ENCODE data around the gene OR6N1. TPM values are rescaled to one million over a fixed set of nuclear protein-coding genes. Genes with fewer than 3 reads are reported as not detected.

OR6N1 gene
- total RNA-seq, 4 donors from 2014 or later, result not detected

DNA sequence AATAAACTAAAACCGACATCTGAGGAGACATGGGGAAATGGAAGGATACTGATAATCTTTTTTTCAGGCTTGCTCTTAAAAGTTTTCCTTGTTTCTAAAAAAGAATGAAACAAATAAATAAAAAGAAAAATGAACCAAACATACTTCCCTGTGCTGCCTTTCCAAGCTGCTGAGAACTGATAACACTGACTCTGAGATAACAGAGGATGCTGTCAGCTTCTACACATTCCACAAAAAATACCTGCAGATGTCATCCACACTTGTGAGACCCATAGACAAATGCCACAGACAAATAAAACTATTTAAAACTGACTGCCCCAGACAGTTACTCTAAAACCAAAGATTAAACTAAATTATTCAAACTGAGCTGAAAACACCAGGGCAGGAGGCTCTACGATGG lies 39.5 kb downstream of the OR6N1 start:
- H3K4me3 ChIP-seq, result no peak overlapping the region
- intact Hi-C loops (cut with DNase I; ENCODE audit: low total_unique reads), result no loop called here
- ATAC-seq, result no peak
- TF ChIP-seq, protein P1, sequence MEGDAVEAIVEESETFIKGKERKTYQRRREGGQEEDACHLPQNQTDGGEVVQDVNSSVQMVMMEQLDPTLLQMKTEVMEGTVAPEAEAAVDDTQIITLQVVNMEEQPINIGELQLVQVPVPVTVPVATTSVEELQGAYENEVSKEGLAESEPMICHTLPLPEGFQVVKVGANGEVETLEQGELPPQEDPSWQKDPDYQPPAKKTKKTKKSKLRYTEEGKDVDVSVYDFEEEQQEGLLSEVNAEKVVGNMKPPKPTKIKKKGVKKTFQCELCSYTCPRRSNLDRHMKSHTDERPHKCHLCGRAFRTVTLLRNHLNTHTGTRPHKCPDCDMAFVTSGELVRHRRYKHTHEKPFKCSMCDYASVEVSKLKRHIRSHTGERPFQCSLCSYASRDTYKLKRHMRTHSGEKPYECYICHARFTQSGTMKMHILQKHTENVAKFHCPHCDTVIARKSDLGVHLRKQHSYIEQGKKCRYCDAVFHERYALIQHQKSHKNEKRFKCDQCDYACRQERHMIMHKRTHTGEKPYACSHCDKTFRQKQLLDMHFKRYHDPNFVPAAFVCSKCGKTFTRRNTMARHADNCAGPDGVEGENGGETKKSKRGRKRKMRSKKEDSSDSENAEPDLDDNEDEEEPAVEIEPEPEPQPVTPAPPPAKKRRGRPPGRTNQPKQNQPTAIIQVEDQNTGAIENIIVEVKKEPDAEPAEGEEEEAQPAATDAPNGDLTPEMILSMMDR (IDR thresholded peaks at IDR 0.05 in 4 of 5, conservative IDR thresholded peaks at IDR 0.05 in 1 of 5), result no peak
- TF ChIP-seq POLR2A (IDR thresholded peaks at IDR 0.05), result no peak
- in situ Hi-C loops (cut with MboI; ENCODE audit: low sequenced_read_pairs in 4 of 4), result no loop called here
- no peaks in the 10 kb centered on the region for H3K4me1 ChIP-seq
- no peaks in the 10 kb centered on the region for H3K9me3 ChIP-seq
- H3K27me3 ChIP-seq, result no peaks in the 10 kb centered on the region
- no peak for DNase-seq
- no peaks in the 10 kb centered on the region for H3K36me3 ChIP-seq
- no peak overlapping the region for H3K27ac ChIP-seq

DNA sequence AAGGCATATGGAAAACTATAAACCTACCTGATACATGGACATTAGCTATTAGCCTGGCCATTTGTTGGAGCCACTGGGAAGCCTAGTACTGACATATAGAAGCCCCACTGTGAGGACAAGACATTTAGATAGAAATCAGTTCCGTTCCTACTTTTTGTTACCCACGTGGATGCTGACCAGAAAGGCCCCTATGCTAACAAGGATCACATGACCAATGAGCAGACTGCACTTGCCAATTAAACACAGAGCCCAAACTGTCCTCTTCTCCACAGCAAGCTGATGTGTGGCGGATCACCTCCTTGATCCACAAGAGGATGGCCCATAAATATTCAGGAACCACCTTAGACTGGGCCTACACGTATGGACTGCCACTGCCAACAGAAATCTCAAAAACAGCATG lies 40.3 kb downstream of the OR6N1 start:
- no peaks in the 10 kb centered on the region for H3K4me1 ChIP-seq
- H3K27ac ChIP-seq, result no peak overlapping the region
- in situ Hi-C loops (cut with MboI; ENCODE audit: low sequenced_read_pairs in 4 of 4) (no loop called here), intact Hi-C loops (cut with DNase I; ENCODE audit: low total_unique reads) (no loop called here)
- no peaks in the 10 kb centered on the region for H3K9me3 ChIP-seq
- no peak overlapping the region for H3K4me3 ChIP-seq
- DNase-seq, result no peak
- TF ChIP-seq POLR2A (IDR thresholded peaks at IDR 0.05), result no peak
- TF ChIP-seq, protein P1 (IDR thresholded peaks at IDR 0.05 in 4 of 5, conservative IDR thresholded peaks at IDR 0.05 in 1 of 5), result no peak
- ATAC-seq, result no peak
- H3K27me3 ChIP-seq, result no peaks in the 10 kb centered on the region
- H3K36me3 ChIP-seq, result no peaks in the 10 kb centered on the region

DNA sequence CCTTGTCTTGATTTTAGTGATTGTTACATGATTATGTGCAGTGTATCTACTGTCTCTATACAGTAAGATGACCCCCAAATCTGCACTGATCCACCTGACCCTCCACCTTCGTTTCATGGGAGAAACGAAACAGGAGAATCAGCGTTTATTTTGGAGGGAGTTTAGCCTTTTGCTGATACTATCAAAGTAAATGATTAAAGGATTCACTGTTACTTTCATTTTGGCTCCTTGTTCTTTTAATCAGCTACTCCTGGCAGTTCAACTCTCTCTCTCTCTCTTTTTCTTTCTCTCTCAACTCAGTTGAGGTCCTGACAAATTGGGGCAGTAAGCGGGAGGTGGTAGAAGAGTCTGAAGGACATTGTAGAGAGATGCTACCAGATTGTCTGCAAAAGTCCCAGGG lies 41.5 kb downstream of the OR6N1 start:
- DNase-seq (no peak), ATAC-seq (no peak)
- Histone ChIP-seq H3K27me3 (no peaks in the 10 kb centered on the region), H3K4me1 (no peaks in the 10 kb centered on the region), H3K27ac (no peak overlapping the region), H3K4me3 (no peak overlapping the region), H3K36me3 (no peaks in the 10 kb centered on the region), H3K9me3 (no peaks in the 10 kb centered on the region)
- intact Hi-C loops (cut with DNase I; ENCODE audit: low total_unique reads), result no loop called here
- in situ Hi-C loops (cut with MboI; ENCODE audit: low sequenced_read_pairs in 4 of 4), result no loop called here
- TF ChIP-seq POLR2A (IDR thresholded peaks at IDR 0.05), result no peak
- TF ChIP-seq, protein P1 (IDR thresholded peaks at IDR 0.05 in 4 of 5, conservative IDR thresholded peaks at IDR 0.05 in 1 of 5), result no peak

DNA sequence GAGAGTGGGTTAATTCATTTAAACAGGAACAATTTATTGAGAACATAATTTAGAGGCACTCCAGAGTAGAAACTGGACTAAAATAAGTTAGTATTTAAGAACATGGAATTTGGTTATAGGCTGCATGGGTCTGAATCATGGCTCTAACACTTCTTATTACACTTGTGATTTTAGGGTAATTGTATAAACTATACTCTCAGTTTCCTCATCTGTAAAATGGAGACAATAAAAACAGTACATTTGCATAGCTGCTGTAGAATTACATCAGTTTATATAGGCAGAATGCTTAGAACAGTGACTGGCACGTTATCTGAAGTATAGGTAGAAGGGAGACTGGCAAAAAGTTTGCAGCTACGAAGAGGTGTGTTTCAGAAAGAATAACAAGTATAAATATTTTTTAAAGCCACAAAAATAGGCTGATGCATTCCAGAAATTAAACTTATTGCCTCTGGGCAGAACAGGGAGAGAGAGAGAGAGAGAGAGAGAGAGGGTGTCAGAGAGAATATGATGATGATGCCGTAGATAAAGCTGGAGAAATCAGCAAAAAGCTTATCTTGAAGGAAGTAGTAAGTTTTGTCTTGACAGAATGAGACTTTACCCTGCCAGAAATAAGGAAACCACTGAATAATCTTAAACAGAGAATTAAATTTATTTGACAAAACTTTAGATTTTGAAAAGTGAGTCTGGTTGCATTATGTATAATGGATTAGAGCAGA lies 43.3 kb downstream of the OR6N1 start:
- TF ChIP-seq POLR2A (IDR thresholded peaks at IDR 0.05), result no peak
- TF ChIP-seq, protein P1 (IDR thresholded peaks at IDR 0.05 in 4 of 5, conservative IDR thresholded peaks at IDR 0.05 in 1 of 5), result no peak
- ATAC-seq, result no peak
- Histone ChIP-seq H3K36me3 (no peaks in the 10 kb centered on the region), H3K9me3 (no peaks in the 10 kb centered on the region), H3K27ac (no peak overlapping the region), H3K4me1 (no peaks in the 10 kb centered on the region), H3K4me3 (no peak overlapping the region), H3K27me3 (no peaks in the 10 kb centered on the region)
- in situ Hi-C loops (cut with MboI; ENCODE audit: low sequenced_read_pairs in 4 of 4) (no loop called here), intact Hi-C loops (cut with DNase I; ENCODE audit: low total_unique reads) (no loop called here)
- no peak for DNase-seq

DNA sequence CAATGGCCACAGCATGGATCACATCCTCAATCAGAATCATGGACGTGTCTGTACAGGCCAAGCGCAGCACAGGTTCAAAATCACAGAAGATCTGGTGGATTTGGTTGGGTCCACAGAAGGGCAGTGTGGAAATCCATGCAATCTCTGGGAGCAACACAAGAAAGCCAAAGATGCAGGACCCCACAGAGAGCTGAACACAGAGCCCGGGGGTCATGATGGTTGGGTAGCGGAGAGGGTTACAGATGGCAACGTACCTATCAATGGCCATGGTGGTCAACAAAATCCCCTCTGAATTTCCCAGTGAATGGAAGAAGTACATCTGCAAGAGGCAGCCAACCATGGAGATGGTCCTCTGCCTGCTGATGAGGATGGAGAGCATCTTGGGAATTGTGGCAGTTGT lies 47.6 kb downstream of the OR6N1 start:
- Histone ChIP-seq H3K4me1 (no peaks in the 10 kb centered on the region), H3K9me3 (no peaks in the 10 kb centered on the region), H3K27ac (no peak overlapping the region), H3K27me3 (no peaks in the 10 kb centered on the region), H3K4me3 (no peak overlapping the region), H3K36me3 (no peaks in the 10 kb centered on the region)
- TF ChIP-seq, protein P1 (IDR thresholded peaks at IDR 0.05 in 4 of 5, conservative IDR thresholded peaks at IDR 0.05 in 1 of 5), result no peak
- in situ Hi-C loops (cut with MboI; ENCODE audit: low sequenced_read_pairs in 4 of 4) (no loop called here), intact Hi-C loops (cut with DNase I; ENCODE audit: low total_unique reads) (no loop called here)
- ATAC-seq (no peak), DNase-seq (no peak)

Data from gastrocnemius medialis (tissue), 4 donors.